Ascending aorta (tissue), 2 donors: Measurements from ENCODE around the gene IQSEC3. TPM values are rescaled to one million over a fixed set of nuclear protein-coding genes. Genes with fewer than 3 reads are reported as not detected.

Experiments used
- DNase-seq, 2 donors: peaks; one replicate each; pipeline ENCODE4 v3.0.0-alpha.2; 2019; ENCODE audit warnings: low spot score in 2 of 2
- H3K27ac ChIP-seq, 2 donors: fragments of 200-600 bp; sonication (generic); one replicate each; pipeline ENCODE4 v1.5.1; 2016 to 2017; ENCODE audit warnings: mild to moderate bottlenecking in 1 of 2
- H3K27me3 ChIP-seq: fragments of 200-600 bp; sonication (generic); one replicate; pipeline ENCODE4 v1.5.1; 2017
- H3K36me3 ChIP-seq, 2 donors: fragments of 200-600 bp; sonication (generic); one replicate each; pipeline ENCODE4 v1.5.1; 2016
- H3K4me1 ChIP-seq, 2 donors: fragments of 200-600 bp; sonication (generic); one replicate each; pipeline ENCODE4 v1.5.1; 2016 to 2017; ENCODE audit warnings: mild to moderate bottlenecking in 1 of 2
- H3K4me3 ChIP-seq, 2 donors: fragments of 200-600 bp; sonication (generic); one replicate each; pipeline ENCODE4 v1.5.1; 2016 to 2017; ENCODE audit warnings: mild to moderate bottlenecking in 1 of 2
- H3K9me3 ChIP-seq, 2 donors: fragments of 200-600 bp; sonication (generic); one replicate each; pipeline ENCODE4 v1.5.1; 2016
- intact Hi-C: fragments of 100-400 bp; cut with DNase I; formaldehyde crosslinking; loops from one replicate; pipeline ENCODE4 v1.15.1; 2023
- total RNA-seq: library from RNA; depleted of rRNA; stranded (reverse); fragments of >200 nt; gene quantifications from one replicate; pipeline ENCODE4 v1.1.0, GENCODE V29; 2016
- TF ChIP-seq, protein P1 (sequence below), 3 experiments: fragments of 200-600 bp in 2 of 3; fragments of 450-650 bp in 1 of 3; sonication (generic) in 2 of 3; IDR thresholded peaks; one replicate each; pipeline ENCODE4 v1.5.1; 2016 to 2019; ENCODE audit warnings: antibody characterized with exemption in 3 of 3, mild to moderate bottlenecking in 1 of 3, moderate library complexity in 1 of 3

The IQSEC3 gene
- total RNA-seq, 1 donor from 2014 or later, result 0.53 TPM

DNA sequence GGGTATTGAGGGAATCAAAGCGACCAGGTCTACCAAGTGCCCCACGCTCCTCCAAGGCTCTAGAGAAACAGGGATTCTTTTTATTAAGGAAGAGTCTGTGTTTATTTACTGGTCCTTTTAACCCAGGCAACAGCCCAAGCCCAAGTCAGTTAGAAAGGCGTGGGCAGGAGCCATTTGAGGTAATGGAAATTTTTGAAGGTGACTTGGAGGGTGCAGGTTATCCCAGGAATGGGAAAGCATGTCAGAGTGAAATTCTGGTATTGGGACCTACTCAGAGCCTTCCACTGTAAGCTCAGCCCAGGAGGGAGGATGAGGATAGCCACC is 144.5 kb downstream of the IQSEC3 start:
- TF ChIP-seq, protein P1, sequence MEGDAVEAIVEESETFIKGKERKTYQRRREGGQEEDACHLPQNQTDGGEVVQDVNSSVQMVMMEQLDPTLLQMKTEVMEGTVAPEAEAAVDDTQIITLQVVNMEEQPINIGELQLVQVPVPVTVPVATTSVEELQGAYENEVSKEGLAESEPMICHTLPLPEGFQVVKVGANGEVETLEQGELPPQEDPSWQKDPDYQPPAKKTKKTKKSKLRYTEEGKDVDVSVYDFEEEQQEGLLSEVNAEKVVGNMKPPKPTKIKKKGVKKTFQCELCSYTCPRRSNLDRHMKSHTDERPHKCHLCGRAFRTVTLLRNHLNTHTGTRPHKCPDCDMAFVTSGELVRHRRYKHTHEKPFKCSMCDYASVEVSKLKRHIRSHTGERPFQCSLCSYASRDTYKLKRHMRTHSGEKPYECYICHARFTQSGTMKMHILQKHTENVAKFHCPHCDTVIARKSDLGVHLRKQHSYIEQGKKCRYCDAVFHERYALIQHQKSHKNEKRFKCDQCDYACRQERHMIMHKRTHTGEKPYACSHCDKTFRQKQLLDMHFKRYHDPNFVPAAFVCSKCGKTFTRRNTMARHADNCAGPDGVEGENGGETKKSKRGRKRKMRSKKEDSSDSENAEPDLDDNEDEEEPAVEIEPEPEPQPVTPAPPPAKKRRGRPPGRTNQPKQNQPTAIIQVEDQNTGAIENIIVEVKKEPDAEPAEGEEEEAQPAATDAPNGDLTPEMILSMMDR (IDR thresholded peaks at IDR 0.05), result no peak
- Histone ChIP-seq H3K36me3 (no peaks in the 10 kb centered on the region), H3K4me3 (no peak overlapping the region), H3K9me3 (no peaks in the 10 kb centered on the region), H3K4me1 (no peaks in the 10 kb centered on the region), H3K27ac (no peak overlapping the region), H3K27me3 (no peaks in the 10 kb centered on the region)
- no peak for DNase-seq
- intact Hi-C loops, result no loop called here

DNA sequence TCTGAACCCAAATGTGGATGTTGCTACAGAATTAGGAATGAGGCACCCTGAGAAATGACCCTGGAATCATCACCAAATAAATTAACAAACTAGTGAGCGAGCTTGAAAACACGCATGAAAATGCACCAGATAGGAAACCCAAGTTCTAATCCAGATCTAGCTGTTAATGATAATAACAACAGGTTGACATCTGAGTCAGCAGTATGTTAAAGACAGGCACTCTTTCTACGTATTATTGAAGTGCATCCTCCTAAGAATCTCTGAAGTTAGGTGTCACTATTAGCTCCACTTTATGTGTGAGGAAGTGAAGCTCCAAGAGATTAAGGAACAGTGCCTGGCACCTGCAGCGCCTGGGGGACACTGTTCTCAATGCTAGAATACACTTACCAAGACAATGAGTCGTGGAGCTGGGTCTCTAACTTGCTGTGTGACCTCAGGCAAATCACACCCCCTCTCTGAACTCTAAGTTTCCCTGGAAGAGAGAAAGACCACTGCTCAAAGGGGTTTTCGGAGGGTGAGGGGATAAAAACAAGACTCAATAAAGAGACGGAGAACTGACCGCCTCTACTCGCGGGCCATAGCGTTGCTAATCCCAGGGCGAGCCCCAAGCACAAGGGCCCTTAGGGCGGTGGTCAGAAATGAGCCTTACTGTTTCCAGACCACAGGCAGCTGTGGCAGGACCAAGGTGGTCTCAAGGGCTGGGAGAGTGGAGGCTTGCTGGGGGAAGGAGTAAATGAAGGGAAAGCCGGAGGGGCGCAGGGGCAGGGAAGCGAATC is 145.3 kb downstream of the IQSEC3 start:
- Histone ChIP-seq H3K4me3 (no peak overlapping the region), H3K27ac (no peak overlapping the region), H3K4me1 (no peaks in the 10 kb centered on the region), H3K27me3 (no peaks in the 10 kb centered on the region), H3K9me3 (no peaks in the 10 kb centered on the region), H3K36me3 (no peaks in the 10 kb centered on the region)
- TF ChIP-seq, protein P1 (IDR thresholded peaks at IDR 0.05), result no peak
- no peak for DNase-seq
- intact Hi-C loops, result no loop called here

DNA sequence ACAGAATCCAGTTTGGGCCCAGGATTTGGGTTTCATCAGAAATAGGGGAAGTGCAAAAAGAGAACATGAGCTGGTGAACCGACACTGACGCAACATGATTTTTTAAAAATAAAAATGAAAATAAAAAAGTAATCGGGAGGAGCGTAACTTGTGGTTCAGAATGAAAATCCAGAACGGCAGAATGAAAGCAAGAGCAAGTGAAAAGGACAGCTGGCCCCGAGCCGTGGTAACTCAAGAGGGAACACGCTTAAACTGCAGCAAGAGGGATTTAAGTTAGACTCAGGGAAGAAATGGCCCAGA is 145.8 kb downstream of the IQSEC3 start:
- TF ChIP-seq, protein P1 (IDR thresholded peaks at IDR 0.05), result no peak
- Histone ChIP-seq H3K27ac (no peak overlapping the region), H3K36me3 (no peaks in the 10 kb centered on the region), H3K9me3 (no peaks in the 10 kb centered on the region), H3K4me3 (no peak overlapping the region), H3K4me1 (no peaks in the 10 kb centered on the region), H3K27me3 (no peaks in the 10 kb centered on the region)
- no peak for DNase-seq
- intact Hi-C loops, result no loop called here

DNA sequence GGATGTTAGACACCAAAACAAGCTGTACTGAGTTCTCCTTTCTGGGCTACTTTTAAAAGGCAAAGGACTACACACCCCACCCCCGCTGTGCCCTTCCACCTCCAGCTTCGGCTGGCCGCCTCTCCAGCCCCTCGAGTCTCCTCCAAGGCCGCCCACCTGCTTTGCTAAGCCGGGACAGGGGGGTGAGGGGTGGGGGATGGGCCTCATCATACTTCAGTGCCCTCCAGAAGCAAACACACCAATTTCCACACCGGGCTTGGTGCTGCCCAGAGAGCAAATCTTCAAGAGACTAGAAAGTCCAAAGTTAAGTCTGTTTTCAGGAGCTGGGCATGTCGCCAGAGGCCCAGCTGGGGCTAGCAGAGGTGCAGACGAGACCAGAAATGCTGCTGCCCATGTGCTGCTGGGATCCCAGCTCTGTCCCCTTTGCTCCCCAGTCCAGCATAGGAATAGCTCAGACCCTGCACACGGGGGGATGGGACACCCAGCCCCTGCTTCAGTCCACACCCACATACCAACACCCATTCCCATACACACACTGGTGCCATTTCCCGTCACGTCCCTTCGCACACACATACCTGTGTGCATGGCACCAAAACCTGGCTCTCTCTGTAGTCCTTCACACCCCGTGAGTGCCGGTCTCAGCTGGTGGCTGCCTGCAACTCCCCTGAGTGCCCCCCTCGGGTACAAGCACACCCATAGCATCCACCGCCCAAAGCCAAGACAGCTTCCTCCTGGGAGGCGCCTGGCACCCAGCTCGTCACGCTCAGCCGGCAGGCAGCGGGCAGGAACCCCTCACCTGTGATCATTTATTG is 146.4 kb downstream of the IQSEC3 start:
- no peak overlapping the region for H3K27ac ChIP-seq
- H3K9me3 ChIP-seq, result no peaks in the 10 kb centered on the region
- no peaks in the 10 kb centered on the region for H3K36me3 ChIP-seq
- peak overlapping the region in 1 of 2 donors; percentile 8 for H3K4me3 ChIP-seq
- H3K4me1 ChIP-seq, result no peaks in the 10 kb centered on the region
- no peak for DNase-seq
- intact Hi-C loops, result no loop called here
- no peaks in the 10 kb centered on the region for H3K27me3 ChIP-seq
- TF ChIP-seq, protein P1 (IDR thresholded peaks at IDR 0.05), result no peak

DNA sequence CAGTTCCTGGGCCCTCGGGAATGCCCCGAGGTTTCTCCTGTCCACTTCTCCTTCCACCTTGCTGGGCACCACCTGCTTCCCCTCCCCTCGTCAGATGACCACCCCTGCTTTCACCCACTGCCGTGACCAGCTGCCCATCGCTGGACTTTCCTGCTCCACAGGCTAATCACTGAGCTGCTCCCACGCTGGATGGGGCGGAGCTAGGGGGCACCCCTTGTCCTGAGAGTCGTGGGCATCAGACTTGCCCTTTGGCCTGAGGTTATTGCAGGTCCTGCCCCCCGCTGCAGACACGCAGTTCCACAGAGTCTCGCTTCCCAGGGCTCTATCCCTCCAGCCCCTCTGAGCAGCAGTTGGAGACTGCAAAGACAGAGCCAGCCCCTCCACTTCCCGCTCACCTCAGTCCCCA is 147.0 kb downstream of the IQSEC3 start:
- no peaks in the 10 kb centered on the region for H3K9me3 ChIP-seq
- peak overlapping the region in 1 of 2 donors; percentile 8 for H3K4me3 ChIP-seq
- TF ChIP-seq, protein P1 (IDR thresholded peaks at IDR 0.05), result no peak
- DNase-seq, result no peak
- H3K4me1 ChIP-seq, result no peaks in the 10 kb centered on the region
- H3K27ac ChIP-seq, result no peak overlapping the region
- no peaks in the 10 kb centered on the region for H3K27me3 ChIP-seq
- intact Hi-C loops, result no loop called here
- no peaks in the 10 kb centered on the region for H3K36me3 ChIP-seq
